ENCODE data around the gene TMEM273.

Gene TMEM273

GRCh38 chr10:49135575-49136313 is 52.4 kb downstream of the TMEM273 start:
- no peak for DNase-seq (ENCODE audit: insufficient read length, low spot score)
- no peak for TF ChIP-seq CTCF (IDR thresholded peaks at IDR 0.05; ENCODE audit: insufficient read depth, missing control alignments)
- no peak for FAIRE-seq

- DNase-seq (ENCODE audit: insufficient read length, low spot score) = no peak
- no peak for FAIRE-seq
- TF ChIP-seq CTCF (IDR thresholded peaks at IDR 0.05; ENCODE audit: insufficient read depth, missing control alignments) = no peak
Observed at GRCh38 chr10:49134327-49134726, 53.9 kb downstream of the TMEM273 start.

- no peak for FAIRE-seq
- no peak for TF ChIP-seq CTCF (IDR thresholded peaks at IDR 0.05; ENCODE audit: insufficient read depth, missing control alignments)
- no peak for DNase-seq (ENCODE audit: insufficient read length, low spot score)
Observed at GRCh38 chr10:49133706-49134248, 54.4 kb downstream of the TMEM273 start, which contains the start of gene FAM170B. FAM170B (minus strand) TSS chr10:49134021; CDS start chr10:49133918, 103 bp downstream.

GRCh38 chr10:49132362-49132737 is 55.8 kb downstream of the TMEM273 start:
- DNase-seq (ENCODE audit: insufficient read length, low spot score) = no peak
- TF ChIP-seq CTCF (IDR thresholded peaks at IDR 0.05; ENCODE audit: insufficient read depth, missing control alignments) = no peak
- FAIRE-seq = no peak

- FAIRE-seq (no peak), DNase-seq (ENCODE audit: insufficient read length, low spot score) (no peak)
- TF ChIP-seq CTCF (IDR thresholded peaks at IDR 0.05; ENCODE audit: insufficient read depth, missing control alignments) = no peak
Observed at GRCh38 chr10:49131507-49132361, 56.5 kb downstream of the TMEM273 start.

- DNase-seq (ENCODE audit: insufficient read length, low spot score) = no peak
- TF ChIP-seq CTCF (IDR thresholded peaks at IDR 0.05; ENCODE audit: insufficient read depth, missing control alignments) = no peak
- no peak for FAIRE-seq
Observed at GRCh38 chr10:49129376-49129775, 58.8 kb downstream of the TMEM273 start.
